Sigmoid colon (tissue), 7 donors: ENCODE results near the gene RPS28. TPM values are rescaled to one million over a fixed set of nuclear protein-coding genes. Genes with fewer than 3 reads are reported as not detected.
"Not testable (repeated sequence)": the region's sequence is repeated elsewhere in the genome, so short reads cannot be mapped to it uniquely, and the experiment has no call there.

Source experiments
- DNase-seq: peaks from one replicate; pipeline ENCODE4 v3.0.0-alpha.2; 2019
- H3K27ac ChIP-seq, 4 donors: fragments of 200-600 bp; sonication (generic); one replicate each; pipeline ENCODE4 v1.5.1; 2016 to 2019; ENCODE audit warnings: mild to moderate bottlenecking in 1 of 4
- H3K27me3 ChIP-seq, 3 donors: fragments of 200-600 bp; sonication (generic); one replicate each; pipeline ENCODE4 v1.5.1; 2019; ENCODE audit warnings: mild to moderate bottlenecking in 1 of 3
- H3K36me3 ChIP-seq, 4 donors: fragments of 200-600 bp; sonication (generic); one replicate each; pipeline ENCODE4 v1.5.1; 2016 to 2019
- H3K4me1 ChIP-seq, 4 donors: fragments of 200-600 bp; sonication (generic); one replicate each; pipeline ENCODE4 v1.5.1; 2017 to 2019
- H3K4me3 ChIP-seq, 4 donors: fragments of 200-600 bp; sonication (generic); one replicate each; pipeline ENCODE4 v1.5.1; 2017 to 2019; ENCODE audit warnings: mild to moderate bottlenecking in 2 of 4, moderate library complexity in 1 of 4
- H3K9me3 ChIP-seq, 4 donors: fragments of 200-600 bp in 3 of 4; sonication (generic) in 3 of 4; one replicate each; pipeline versions ENCODE4 v1.5.1 to v1.6.1; 2013 to 2019
- CTCF ChIP-seq, 4 experiments: fragments of 450-650 bp in 3 of 4; fragments of 200-600 bp in 1 of 4; IDR thresholded peaks; one replicate each; pipeline ENCODE4 v1.5.1; 2016 to 2019; ENCODE audit warnings: antibody characterized with exemption in 4 of 4, mild to moderate bottlenecking in 3 of 4, moderate library complexity in 2 of 4
- EP300 ChIP-seq, 4 donors: sonication (generic); formaldehyde crosslinking; IDR thresholded peaks; one replicate each; pipeline ENCODE4 v1.6.1; 2017; ENCODE audit warnings: antibody characterized with exemption in 4 of 4
- POLR2A ChIP-seq, 2 donors: fragments of 450-650 bp; IDR thresholded peaks; one replicate each; pipeline ENCODE4 v1.6.1; 2016; ENCODE audit warnings: antibody characterized with exemption in 2 of 2, mild to moderate bottlenecking in 2 of 2, moderate library complexity in 2 of 2
- POLR2AphosphoS5 ChIP-seq, 4 donors: sonication (generic); formaldehyde crosslinking; IDR thresholded peaks; one replicate each; pipeline ENCODE4 v1.6.1; 2017; ENCODE audit warnings: antibody characterized with exemption in 4 of 4
- WGBS, 2 donors: extraction: QIAGEN DNeasy Blood & Tissue Kit; methylation state at CpG; one replicate each; pipeline ENCODE4 v1.1.7; 2013; 5-methylcytosine and 5-hydroxymethylcytosine counted together
- intact Hi-C: fragments of 100-400 bp; cut with DNase I; formaldehyde crosslinking; loops from one replicate; pipeline ENCODE4 v1.15.1; 2023
- polyA plus RNA-seq, 3 donors: library from polyadenylated mRNA; stranded (reverse); fragments of 200-250 nt; gene quantifications; one replicate each; pipeline ENCODE4 v1.2.3, GENCODE V29; 2013
- total RNA-seq, 4 donors: library from RNA; depleted of rRNA; stranded (reverse); fragments of >200 nt; gene quantifications; one replicate each; pipeline ENCODE4 v1.1.0, GENCODE V29; 2016
- donor health status: healthy with polysubstance abuse.
- donor health status: Bipolar disorder and iron deficiency.
- donor health status: healthy.

RPS28 gene
- total RNA-seq (100 to 1,000 TPM; 244 to 601 (median 414) TPM), polyA plus RNA-seq (100 to 1,000 TPM; 574 to 938 (median 657) TPM)

GRCh38 chr19:8321067-8321985, at the start of gene RPS28, which contains the start of gene NDUFA7:
RPS28 (plus strand) TSS chr19:8321496; CDS start chr19:8321531, 35 bp downstream.
NDUFA7 (minus strand) TSS chr19:8321375; CDS start chr19:8321358, 17 bp downstream.
- H3K27me3 ChIP-seq = no peaks in the 10 kb centered on the region
- DNase-seq = peak; percentile 99
- peak within 1 kb of the TSS; percentile 75 to 93 (median 80) for H3K4me3 ChIP-seq
- peak within 1 kb of the TSS; percentile 88 to 92 (median 92) for H3K27ac ChIP-seq
- TF ChIP-seq EP300 (IDR thresholded peaks at IDR 0.05) (peak in 1 of 4 donors; percentile 64), POLR2AphosphoS5 (IDR thresholded peaks at IDR 0.05) (peak; percentile 96 to 98 (median 98)), CTCF (IDR thresholded peaks at IDR 0.05) (peak in 1 of 4 experiments; percentile 10), POLR2A (IDR thresholded peaks at IDR 0.05) (peak; percentile 90 to 93)
- no peaks in the 10 kb centered on the region for H3K9me3 ChIP-seq
- WGBS, 2 donors = 0% methylated on average over 72 of the region's 72 CpGs
- H3K36me3 ChIP-seq = peaks cover 0 to 27% (median 1%) of the 10 kb centered on the region in 4 donors
- intact Hi-C loops = loop anchor here (5.0 kb wide), 1 partner anchor 511 kb away; the partner anchor contains the start of genes MBD3L1 and ZNF558
- H3K4me1 ChIP-seq = peaks cover 0 to 37% (median 29%) of the 10 kb centered on the region in 4 donors

GRCh38 chr19:8276508-8276907, 44.8 kb upstream of the RPS28 start:
- intact Hi-C loops, H3K4me1 ChIP-seq, H3K27me3 ChIP-seq, DNase-seq, H3K27ac ChIP-seq, H3K9me3 ChIP-seq, H3K4me3 ChIP-seq, H3K36me3 ChIP-seq: not testable (repeated sequence)
- WGBS, 2 donors = no CpG with 5 or more reads among the region's 9 CpGs

- H3K4me1 ChIP-seq, H3K36me3 ChIP-seq, H3K9me3 ChIP-seq, H3K27ac ChIP-seq, H3K4me3 ChIP-seq, intact Hi-C loops, DNase-seq, H3K27me3 ChIP-seq: not testable (repeated sequence)
- no CpG with 5 or more reads among the region's 9 CpGs for whole genome bisulfite sequencing, 2 donors
Observed at GRCh38 chr19:8291337-8291736, 30.0 kb upstream of the RPS28 start.

GRCh38 chr19:8302357-8302691, 19.0 kb upstream of the RPS28 start:
- Histone ChIP-seq H3K4me1 (peaks cover 0 to 10% (median 4%) of the 10 kb centered on the region in 4 donors), H3K9me3 (no peaks in the 10 kb centered on the region), H3K4me3 (no peak overlapping the region), H3K27me3 (no peaks in the 10 kb centered on the region), H3K27ac (no peak overlapping the region), H3K36me3 (peaks cover 0 to 6% (median 0%) of the 10 kb centered on the region in 4 donors)
- peak; percentile 65 for DNase-seq
- WGBS, 2 donors = 48 to 68% methylated on average over 11 of the region's 11 CpGs
- no peak for TF ChIP-seq EP300 (IDR thresholded peaks at IDR 0.05)
- TF ChIP-seq CTCF (IDR thresholded peaks at IDR 0.05) = no peak
- TF ChIP-seq POLR2AphosphoS5 (IDR thresholded peaks at IDR 0.05) = no peak
- no peak for TF ChIP-seq POLR2A (IDR thresholded peaks at IDR 0.05)
- intact Hi-C loops = no loop called here

GRCh38 chr19:8302734-8303133, 18.6 kb upstream of the RPS28 start:
- H3K27ac ChIP-seq = no peak overlapping the region
- peaks cover 0 to 14% (median 8%) of the 10 kb centered on the region in 4 donors for H3K4me1 ChIP-seq
- intact Hi-C loops = no loop called here
- DNase-seq = no peak
- peaks cover 0 to 6% (median 0%) of the 10 kb centered on the region in 4 donors for H3K36me3 ChIP-seq
- whole genome bisulfite sequencing, 2 donors = 65 to 74% methylated on average over 7 of the region's 7 CpGs
- H3K4me3 ChIP-seq = no peak overlapping the region
- H3K9me3 ChIP-seq = no peaks in the 10 kb centered on the region
- TF ChIP-seq EP300 (IDR thresholded peaks at IDR 0.05) (no peak), CTCF (IDR thresholded peaks at IDR 0.05) (no peak), POLR2AphosphoS5 (IDR thresholded peaks at IDR 0.05) (no peak), POLR2A (IDR thresholded peaks at IDR 0.05) (no peak)
- H3K27me3 ChIP-seq = no peaks in the 10 kb centered on the region
